ENCODE data around the gene LRIG1.

The LRIG1 gene

DNA sequence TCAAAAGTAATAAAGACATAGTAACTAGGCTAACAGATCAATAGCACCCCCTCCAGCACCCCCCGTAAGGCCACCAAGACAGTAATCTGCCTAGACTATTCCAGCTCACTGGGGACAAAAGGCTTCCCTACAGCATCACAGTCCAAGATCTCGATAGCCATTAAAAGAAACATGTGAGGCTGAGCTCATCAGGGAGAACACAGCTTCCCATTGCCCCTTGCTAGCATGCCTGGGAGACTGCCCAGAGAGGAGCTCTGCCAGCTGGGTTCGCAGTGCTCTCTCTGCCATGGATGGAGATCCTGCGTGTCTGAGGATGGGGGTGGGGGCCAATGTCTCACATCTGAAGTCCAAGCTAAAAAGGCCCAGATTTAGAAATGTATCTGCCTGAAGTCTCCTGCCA is 17.8 kb downstream of the LRIG1 start:
- TF ChIP-seq, protein P1, sequence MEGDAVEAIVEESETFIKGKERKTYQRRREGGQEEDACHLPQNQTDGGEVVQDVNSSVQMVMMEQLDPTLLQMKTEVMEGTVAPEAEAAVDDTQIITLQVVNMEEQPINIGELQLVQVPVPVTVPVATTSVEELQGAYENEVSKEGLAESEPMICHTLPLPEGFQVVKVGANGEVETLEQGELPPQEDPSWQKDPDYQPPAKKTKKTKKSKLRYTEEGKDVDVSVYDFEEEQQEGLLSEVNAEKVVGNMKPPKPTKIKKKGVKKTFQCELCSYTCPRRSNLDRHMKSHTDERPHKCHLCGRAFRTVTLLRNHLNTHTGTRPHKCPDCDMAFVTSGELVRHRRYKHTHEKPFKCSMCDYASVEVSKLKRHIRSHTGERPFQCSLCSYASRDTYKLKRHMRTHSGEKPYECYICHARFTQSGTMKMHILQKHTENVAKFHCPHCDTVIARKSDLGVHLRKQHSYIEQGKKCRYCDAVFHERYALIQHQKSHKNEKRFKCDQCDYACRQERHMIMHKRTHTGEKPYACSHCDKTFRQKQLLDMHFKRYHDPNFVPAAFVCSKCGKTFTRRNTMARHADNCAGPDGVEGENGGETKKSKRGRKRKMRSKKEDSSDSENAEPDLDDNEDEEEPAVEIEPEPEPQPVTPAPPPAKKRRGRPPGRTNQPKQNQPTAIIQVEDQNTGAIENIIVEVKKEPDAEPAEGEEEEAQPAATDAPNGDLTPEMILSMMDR (IDR thresholded peaks at IDR 0.05; ENCODE audit: borderline replicate concordance, insufficient read depth, low read depth, low read length) = no peak
- no peak overlapping the region for H3K4me3 ChIP-seq (ENCODE audit: low read depth, low read length)

DNA sequence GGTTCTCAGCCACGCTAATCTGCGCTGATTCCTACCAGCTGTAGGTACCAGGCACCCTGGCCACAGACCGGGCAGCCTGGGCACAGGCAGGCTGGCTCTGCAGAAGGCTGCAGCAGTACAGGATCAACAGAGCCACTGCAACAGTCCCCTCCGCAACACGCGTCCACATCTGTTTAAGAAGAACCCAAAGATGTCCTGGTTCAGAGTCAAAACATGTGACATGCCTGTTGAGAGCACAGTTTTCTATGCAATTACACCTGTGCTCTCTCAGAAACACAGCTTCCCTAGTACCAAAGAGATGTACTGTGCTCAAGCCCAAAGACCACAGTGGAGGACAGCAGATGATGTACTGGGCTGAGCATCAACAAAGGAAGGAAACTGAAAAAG is 18.8 kb downstream of the LRIG1 start:
- TF ChIP-seq, protein P1 (IDR thresholded peaks at IDR 0.05; ENCODE audit: borderline replicate concordance, insufficient read depth, low read depth, low read length) = no peak
- H3K4me3 ChIP-seq (ENCODE audit: low read depth, low read length) = no peak overlapping the region

DNA sequence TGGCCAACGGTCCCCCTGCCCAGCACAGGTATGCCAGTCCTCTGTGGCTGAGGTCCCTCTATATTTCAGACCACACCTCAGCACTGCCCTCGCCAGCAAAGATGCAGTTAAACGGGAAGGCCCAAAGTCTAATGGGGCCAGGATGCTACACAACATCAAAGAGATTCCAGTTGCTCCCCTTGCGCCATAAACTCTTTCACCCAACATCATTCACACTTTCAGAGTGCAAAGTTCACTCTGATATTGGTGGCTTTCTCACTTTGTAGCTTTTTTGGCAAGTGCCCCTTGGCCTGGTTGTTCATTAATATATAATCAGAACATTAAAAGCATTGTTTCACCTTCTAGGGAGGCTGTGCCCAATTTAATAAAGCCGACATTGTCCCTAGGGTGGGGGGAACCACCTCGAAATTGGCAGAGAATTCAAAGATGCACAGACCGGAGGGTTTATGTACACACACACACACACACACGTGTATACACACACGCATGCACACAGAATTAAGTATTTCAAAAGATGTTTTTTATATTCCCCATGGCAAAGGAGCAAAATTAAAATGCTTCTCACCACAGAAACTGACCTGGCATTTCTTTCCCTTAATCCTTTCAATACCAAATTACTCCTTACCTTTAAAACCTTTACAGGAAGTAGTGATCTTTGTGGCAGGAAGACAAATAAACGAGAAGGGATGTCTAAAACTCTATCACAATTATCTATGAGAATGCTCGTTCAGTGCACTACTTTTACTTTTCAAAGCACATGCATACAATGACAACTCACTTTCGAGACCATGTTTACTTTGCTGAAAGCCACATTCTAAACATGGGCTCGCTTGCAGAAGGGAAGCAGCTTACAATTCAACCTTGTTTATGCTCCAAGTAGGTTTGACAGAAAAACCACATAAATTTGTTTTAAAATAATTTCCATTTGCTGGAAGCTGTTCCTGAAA is 19.5 kb downstream of the LRIG1 start:
- no peak overlapping the region for H3K4me3 ChIP-seq (ENCODE audit: low read depth, low read length)
- TF ChIP-seq, protein P1 (IDR thresholded peaks at IDR 0.05; ENCODE audit: borderline replicate concordance, insufficient read depth, low read depth, low read length) = no peak

DNA sequence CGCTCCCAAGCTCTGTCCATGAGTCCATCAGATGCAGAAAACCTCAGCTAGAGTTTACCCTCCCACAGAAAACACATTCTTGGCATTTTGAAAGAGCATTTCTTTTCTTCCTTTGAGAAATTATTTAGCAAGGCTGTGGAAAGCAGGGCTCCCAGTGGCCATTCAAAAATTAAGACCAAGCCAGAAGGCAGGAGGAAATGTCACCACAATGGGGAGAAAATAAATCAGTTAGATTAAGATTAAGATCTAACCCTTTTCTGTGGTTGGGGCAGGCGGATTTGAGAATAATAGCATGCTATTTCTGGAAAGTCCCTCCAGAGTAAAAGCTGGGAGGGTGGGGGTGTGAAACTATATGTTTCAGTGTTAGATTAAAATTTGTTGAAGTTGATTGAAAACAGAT is 20.2 kb downstream of the LRIG1 start:
- TF ChIP-seq, protein P1 (IDR thresholded peaks at IDR 0.05; ENCODE audit: borderline replicate concordance, insufficient read depth, low read depth, low read length) = no peak
- no peak overlapping the region for H3K4me3 ChIP-seq (ENCODE audit: low read depth, low read length)

DNA sequence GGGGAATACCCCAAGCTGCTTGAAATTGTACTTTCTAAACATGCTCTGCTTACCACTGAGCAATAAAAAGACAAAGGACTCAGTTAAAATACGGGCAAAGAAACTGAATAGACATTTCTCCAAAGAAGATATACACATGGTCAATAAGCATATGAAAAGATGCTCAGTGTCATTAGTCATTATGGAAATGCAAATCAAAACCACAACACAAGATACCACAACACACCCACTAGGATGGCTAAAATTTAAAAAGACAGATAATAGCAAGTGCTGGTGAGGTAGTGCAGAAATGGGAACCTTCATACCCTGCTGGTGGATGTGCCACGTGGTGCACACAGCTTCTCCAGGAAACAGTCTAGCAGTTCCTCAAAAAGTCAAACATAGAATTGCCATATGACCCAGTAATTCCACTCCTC is 21.3 kb downstream of the LRIG1 start:
- H3K4me3 ChIP-seq (ENCODE audit: low read depth, low read length) = no peak overlapping the region
- TF ChIP-seq, protein P1 (IDR thresholded peaks at IDR 0.05; ENCODE audit: borderline replicate concordance, insufficient read depth, low read depth, low read length) = no peak

DNA sequence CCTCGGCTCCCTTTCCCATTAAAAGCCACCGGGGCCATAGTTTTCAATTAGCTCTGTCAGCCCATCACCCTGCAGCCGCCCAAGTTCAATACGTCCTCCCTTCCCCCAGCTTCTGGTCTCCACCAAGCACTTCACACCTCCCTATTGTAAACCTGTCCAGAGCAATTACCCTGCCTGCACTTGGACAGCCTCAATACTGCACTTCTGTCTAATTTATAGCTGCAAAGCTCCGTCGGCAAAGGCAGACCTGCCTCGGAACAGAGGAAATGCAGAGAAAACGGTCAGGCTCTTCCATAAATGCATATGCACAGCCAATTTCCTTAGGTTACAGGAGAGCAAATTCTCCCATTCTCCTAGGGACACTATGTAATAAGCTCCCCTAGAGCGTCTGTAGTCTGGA is 21.9 kb downstream of the LRIG1 start:
- no peak overlapping the region for H3K4me3 ChIP-seq (ENCODE audit: low read depth, low read length)
- TF ChIP-seq, protein P1 (IDR thresholded peaks at IDR 0.05; ENCODE audit: borderline replicate concordance, insufficient read depth, low read depth, low read length) = no peak

DNA sequence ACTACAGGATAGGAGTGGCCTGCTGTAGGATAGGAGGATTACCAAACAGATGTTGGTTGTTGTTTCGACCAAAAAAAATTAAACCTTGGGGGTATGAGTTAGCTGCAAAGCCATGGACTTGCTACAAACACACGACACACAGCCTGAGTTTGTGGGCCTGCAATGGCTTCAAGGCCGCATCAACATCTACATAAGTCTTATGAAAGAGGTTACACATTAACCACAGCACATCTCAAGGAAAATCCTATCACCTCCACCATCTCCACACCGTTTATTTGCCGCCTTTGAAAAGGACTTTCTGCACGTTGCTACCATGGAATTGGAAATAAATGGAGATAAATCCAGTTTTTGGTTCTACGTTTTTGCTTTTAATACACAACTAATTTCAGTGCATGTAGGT is 23.0 kb downstream of the LRIG1 start:
- H3K4me3 ChIP-seq (ENCODE audit: low read depth, low read length) = no peak overlapping the region
- TF ChIP-seq, protein P1 (IDR thresholded peaks at IDR 0.05; ENCODE audit: borderline replicate concordance, insufficient read depth, low read depth, low read length) = no peak

Measured in GM12875 (cell line).